ENCODE results near the gene MTHFSD. TPM values are rescaled to one million over a fixed set of nuclear protein-coding genes. Genes with fewer than 3 reads are reported as not detected.

MTHFSD gene
- total RNA-seq, 1 experiment from 2014 or later, result 15.7 TPM

DNA sequence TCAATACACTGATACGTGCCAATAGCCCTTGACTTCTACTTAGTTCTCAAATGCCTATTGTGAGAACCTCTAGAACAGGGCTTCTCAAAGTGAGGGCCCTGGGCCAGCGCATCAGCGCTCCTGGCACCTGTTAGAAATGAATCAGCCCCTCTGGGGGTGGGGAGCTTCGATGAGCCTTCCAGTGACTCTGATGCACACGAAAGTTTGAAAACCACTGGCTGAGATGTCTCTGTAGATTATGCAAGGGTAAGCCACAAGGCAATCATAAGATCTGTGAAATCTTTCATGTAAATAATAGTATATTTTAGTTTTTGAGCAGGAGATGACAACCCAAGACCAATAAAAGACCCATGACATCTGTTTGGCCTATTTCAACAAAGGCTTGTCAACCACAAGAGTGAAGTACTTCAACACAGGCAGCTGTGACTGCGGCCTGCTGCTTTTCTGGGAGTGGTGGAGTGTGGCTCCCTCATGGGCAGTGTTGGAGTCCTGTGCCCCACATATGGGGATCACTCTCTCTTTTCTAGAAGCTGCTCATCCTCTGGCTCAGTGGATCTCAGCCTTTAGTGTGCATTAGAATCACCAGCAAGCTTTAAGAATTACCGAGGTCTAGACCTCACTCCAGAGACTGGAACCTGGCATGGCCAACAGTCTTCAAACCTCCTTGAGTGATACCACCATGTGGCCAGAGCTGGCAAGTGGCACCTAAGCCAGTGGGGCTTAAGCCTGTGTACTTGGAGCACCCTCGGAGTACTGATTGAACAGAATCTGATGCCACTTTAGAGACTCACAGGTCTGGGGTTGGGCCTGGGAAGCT is 5.8 kb downstream of the MTHFSD start:
- H3K27me3 Mint-ChIP-seq (ENCODE audit: low read depth), result no peaks in the 10 kb centered on the region
- H3K36me3 Mint-ChIP-seq, result peaks cover 9% of the 10 kb centered on the region
- peaks cover 4% of the 10 kb centered on the region; the same call in 1 of the 2 replicates for H3K4me1 Mint-ChIP-seq
- ChIA-PET POLR2A (no interaction called here), CTCF (interaction anchor here (0.6 kb wide), 1 partner anchor 471 kb away, joined by 3 read pairs; no protein-coding TSS in a partner anchor)
- ATAC-seq, result no peak
- H3K27ac Mint-ChIP-seq, result no peak overlapping the region
- H3K4me3 Mint-ChIP-seq, result no peak overlapping the region
- DNase-seq (ENCODE audit: low spot score), result no peak
- H3K9me3 Mint-ChIP-seq, result peaks cover 3% of the 10 kb centered on the region; the same call in 1 of the 2 replicates
- TF ChIP-seq, protein P1, sequence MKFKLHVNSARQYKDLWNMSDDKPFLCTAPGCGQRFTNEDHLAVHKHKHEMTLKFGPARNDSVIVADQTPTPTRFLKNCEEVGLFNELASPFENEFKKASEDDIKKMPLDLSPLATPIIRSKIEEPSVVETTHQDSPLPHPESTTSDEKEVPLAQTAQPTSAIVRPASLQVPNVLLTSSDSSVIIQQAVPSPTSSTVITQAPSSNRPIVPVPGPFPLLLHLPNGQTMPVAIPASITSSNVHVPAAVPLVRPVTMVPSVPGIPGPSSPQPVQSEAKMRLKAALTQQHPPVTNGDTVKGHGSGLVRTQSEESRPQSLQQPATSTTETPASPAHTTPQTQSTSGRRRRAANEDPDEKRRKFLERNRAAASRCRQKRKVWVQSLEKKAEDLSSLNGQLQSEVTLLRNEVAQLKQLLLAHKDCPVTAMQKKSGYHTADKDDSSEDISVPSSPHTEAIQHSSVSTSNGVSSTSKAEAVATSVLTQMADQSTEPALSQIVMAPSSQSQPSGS (CRISPR knock-in tag; IDR thresholded peaks at IDR 0.05; ENCODE audit: borderline replicate concordance, low read depth), result no peak
- TF ChIP-seq JAZF1 (CRISPR knock-in tag; IDR thresholded peaks at IDR 0.05) (no peak), MXD4 (CRISPR knock-in tag; IDR thresholded peaks at IDR 0.05; ENCODE audit: borderline replicate concordance) (no peak), TEAD1 (CRISPR knock-in tag; IDR thresholded peaks at IDR 0.05) (no peak)
- TF ChIP-seq, protein P2, sequence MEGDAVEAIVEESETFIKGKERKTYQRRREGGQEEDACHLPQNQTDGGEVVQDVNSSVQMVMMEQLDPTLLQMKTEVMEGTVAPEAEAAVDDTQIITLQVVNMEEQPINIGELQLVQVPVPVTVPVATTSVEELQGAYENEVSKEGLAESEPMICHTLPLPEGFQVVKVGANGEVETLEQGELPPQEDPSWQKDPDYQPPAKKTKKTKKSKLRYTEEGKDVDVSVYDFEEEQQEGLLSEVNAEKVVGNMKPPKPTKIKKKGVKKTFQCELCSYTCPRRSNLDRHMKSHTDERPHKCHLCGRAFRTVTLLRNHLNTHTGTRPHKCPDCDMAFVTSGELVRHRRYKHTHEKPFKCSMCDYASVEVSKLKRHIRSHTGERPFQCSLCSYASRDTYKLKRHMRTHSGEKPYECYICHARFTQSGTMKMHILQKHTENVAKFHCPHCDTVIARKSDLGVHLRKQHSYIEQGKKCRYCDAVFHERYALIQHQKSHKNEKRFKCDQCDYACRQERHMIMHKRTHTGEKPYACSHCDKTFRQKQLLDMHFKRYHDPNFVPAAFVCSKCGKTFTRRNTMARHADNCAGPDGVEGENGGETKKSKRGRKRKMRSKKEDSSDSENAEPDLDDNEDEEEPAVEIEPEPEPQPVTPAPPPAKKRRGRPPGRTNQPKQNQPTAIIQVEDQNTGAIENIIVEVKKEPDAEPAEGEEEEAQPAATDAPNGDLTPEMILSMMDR (IDR thresholded peaks at IDR 0.05), result no peak

DNA sequence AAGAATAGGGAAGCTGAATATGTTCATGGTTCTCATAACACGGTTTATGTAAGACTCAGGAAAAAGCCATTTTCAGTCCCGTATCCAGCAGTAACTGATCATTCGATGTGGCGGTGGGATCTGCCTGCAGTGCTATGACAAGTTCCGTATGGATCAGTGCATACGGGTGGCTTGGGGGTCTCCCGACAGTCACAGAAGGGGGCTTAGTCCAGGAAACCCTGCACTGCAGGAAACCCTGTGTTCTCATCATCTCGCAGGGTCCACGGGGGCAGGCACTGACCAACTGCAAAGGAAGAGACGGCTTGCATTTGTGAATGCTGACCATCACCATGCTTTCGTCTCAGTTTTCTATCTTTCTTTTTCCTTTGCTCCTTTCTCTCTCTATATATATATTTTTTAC is 7.7 kb downstream of the MTHFSD start:
- H3K27me3 Mint-ChIP-seq (ENCODE audit: low read depth), result no peaks in the 10 kb centered on the region
- POLR2A ChIA-PET, result no interaction called here
- DNase-seq (ENCODE audit: low spot score), result no peak
- peaks cover 10% of the 10 kb centered on the region for H3K36me3 Mint-ChIP-seq
- ATAC-seq, result no peak
- CTCF ChIA-PET, result no interaction called here
- H3K4me1 Mint-ChIP-seq, result no peaks in the 10 kb centered on the region
- H3K27ac Mint-ChIP-seq, result no peak overlapping the region
- no peak overlapping the region for H3K4me3 Mint-ChIP-seq
- TF ChIP-seq CBFB (CRISPR knock-in tag; IDR thresholded peaks at IDR 0.05; ENCODE audit: low read depth) (no peak), SMAD3 (CRISPR knock-in tag; IDR thresholded peaks at IDR 0.05; ENCODE audit: borderline replicate concordance) (no peak)
- peaks cover 3% of the 10 kb centered on the region; the same call in 1 of the 2 replicates for H3K9me3 Mint-ChIP-seq

DNA sequence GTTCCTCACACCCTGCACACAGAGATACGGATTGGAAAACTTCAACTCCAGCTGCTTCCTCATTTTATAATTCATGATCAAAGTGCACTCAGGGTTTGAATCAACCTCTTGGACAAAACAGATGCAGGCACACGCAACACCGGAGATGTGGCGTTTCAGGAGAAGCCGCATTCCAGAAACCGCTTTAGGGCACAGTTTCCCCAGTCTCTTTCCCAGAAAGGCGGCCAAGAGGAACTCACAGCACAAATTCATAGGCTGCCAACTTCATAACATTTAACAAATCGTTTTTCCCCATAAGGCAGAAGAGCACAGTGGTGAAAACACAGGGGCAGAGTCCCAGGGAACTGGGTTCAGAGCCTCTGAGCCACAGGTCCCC is 8.4 kb downstream of the MTHFSD start:
- POLR2A ChIA-PET, result no interaction called here
- peaks cover 3% of the 10 kb centered on the region; the same call in 1 of the 2 replicates for H3K9me3 Mint-ChIP-seq
- H3K27me3 Mint-ChIP-seq (ENCODE audit: low read depth), result no peaks in the 10 kb centered on the region
- CTCF ChIA-PET, result no interaction called here
- ATAC-seq, result no peak
- H3K4me1 Mint-ChIP-seq, result no peaks in the 10 kb centered on the region
- no peak overlapping the region for H3K27ac Mint-ChIP-seq
- no peak overlapping the region for H3K4me3 Mint-ChIP-seq
- TF ChIP-seq RORB (CRISPR knock-in tag; IDR thresholded peaks at IDR 0.05), result no peak
- TF ChIP-seq, protein P3, sequence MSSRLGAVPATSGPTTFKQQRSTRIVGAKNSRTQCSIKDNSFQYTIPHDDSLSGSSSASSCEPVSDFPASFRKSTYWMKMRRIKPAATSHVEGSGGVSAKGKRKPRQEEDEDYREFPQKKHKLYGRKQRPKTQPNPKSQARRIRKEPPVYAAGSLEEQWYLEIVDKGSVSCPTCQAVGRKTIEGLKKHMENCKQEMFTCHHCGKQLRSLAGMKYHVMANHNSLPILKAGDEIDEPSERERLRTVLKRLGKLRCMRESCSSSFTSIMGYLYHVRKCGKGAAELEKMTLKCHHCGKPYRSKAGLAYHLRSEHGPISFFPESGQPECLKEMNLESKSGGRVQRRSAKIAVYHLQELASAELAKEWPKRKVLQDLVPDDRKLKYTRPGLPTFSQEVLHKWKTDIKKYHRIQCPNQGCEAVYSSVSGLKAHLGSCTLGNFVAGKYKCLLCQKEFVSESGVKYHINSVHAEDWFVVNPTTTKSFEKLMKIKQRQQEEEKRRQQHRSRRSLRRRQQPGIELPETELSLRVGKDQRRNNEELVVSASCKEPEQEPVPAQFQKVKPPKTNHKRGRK (CRISPR knock-in tag; IDR thresholded peaks at IDR 0.05; ENCODE audit: borderline replicate concordance), result no peak
- TF ChIP-seq ZNF317 (CRISPR knock-in tag; IDR thresholded peaks at IDR 0.05; ENCODE audit: borderline replicate concordance, low read depth), result no peak
- TF ChIP-seq, protein P4, sequence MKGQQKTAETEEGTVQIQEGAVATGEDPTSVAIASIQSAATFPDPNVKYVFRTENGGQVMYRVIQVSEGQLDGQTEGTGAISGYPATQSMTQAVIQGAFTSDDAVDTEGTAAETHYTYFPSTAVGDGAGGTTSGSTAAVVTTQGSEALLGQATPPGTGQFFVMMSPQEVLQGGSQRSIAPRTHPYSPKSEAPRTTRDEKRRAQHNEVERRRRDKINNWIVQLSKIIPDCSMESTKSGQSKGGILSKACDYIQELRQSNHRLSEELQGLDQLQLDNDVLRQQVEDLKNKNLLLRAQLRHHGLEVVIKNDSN (CRISPR knock-in tag; IDR thresholded peaks at IDR 0.05), result no peak
- no peak for TF ChIP-seq ZNF219 (CRISPR knock-in tag; IDR thresholded peaks at IDR 0.05; ENCODE audit: borderline replicate concordance)
- no peak for TF ChIP-seq KAT7 (CRISPR knock-in tag; IDR thresholded peaks at IDR 0.05; ENCODE audit: borderline replicate concordance)
- no peak for TF ChIP-seq GABPB1 (CRISPR knock-in tag; IDR thresholded peaks at IDR 0.05)
- TF ChIP-seq, protein P5, sequence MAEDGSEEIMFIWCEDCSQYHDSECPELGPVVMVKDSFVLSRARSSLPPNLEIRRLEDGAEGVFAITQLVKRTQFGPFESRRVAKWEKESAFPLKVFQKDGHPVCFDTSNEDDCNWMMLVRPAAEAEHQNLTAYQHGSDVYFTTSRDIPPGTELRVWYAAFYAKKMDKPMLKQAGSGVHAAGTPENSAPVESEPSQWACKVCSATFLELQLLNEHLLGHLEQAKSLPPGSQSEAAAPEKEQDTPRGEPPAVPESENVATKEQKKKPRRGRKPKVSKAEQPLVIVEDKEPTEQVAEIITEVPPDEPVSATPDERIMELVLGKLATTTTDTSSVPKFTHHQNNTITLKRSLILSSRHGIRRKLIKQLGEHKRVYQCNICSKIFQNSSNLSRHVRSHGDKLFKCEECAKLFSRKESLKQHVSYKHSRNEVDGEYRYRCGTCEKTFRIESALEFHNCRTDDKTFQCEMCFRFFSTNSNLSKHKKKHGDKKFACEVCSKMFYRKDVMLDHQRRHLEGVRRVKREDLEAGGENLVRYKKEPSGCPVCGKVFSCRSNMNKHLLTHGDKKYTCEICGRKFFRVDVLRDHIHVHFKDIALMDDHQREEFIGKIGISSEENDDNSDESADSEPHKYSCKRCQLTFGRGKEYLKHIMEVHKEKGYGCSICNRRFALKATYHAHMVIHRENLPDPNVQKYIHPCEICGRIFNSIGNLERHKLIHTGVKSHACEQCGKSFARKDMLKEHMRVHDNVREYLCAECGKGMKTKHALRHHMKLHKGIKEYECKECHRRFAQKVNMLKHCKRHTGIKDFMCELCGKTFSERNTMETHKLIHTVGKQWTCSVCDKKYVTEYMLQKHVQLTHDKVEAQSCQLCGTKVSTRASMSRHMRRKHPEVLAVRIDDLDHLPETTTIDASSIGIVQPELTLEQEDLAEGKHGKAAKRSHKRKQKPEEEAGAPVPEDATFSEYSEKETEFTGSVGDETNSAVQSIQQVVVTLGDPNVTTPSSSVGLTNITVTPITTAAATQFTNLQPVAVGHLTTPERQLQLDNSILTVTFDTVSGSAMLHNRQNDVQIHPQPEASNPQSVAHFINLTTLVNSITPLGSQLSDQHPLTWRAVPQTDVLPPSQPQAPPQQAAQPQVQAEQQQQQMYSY (CRISPR knock-in tag; IDR thresholded peaks at IDR 0.05), result no peak
- TF ChIP-seq, protein P6, sequence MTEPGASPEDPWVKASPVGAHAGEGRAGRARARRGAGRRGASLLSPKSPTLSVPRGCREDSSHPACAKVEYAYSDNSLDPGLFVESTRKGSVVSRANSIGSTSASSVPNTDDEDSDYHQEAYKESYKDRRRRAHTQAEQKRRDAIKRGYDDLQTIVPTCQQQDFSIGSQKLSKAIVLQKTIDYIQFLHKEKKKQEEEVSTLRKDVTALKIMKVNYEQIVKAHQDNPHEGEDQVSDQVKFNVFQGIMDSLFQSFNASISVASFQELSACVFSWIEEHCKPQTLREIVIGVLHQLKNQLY (CRISPR knock-in tag; IDR thresholded peaks at IDR 0.05), result no peak
- DNase-seq (ENCODE audit: low spot score), result no peak
- peaks cover 10% of the 10 kb centered on the region for H3K36me3 Mint-ChIP-seq

Data from WTC11 (cell line).